ENCODE measurements around the gene GLP2R.

Gene GLP2R

DNA sequence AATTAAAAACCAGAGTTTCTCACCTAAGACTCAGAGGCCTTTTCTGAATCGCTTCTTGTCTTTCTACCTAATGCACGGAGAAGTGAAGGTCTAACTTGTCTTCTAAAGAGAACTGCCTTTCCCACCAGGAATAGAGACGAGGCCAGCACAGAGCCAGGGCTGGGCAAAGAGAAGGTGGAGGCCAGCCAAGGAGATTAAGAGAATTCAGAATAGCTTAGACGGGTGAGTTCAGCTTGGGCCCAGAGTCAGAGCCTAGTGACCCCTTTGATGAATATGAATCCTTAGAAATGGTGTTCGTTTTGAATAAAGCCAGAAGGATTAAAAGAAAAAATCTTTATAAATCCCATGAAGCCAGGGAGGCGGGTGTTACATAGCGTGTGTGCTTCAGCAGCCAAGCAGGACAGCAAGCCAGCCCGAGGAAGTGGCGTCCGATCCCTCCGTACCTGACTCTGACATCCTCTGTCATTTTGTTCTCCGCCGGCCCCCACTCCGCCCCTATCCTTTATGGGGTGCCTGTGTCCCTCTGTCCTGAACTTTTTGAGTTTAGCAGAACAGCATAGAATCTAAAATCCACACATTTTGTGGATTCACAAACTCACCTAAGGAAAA lies 11.3 kb upstream of the GLP2R start:
- DNase-seq (ENCODE audit: low spot score): no peak

DNA sequence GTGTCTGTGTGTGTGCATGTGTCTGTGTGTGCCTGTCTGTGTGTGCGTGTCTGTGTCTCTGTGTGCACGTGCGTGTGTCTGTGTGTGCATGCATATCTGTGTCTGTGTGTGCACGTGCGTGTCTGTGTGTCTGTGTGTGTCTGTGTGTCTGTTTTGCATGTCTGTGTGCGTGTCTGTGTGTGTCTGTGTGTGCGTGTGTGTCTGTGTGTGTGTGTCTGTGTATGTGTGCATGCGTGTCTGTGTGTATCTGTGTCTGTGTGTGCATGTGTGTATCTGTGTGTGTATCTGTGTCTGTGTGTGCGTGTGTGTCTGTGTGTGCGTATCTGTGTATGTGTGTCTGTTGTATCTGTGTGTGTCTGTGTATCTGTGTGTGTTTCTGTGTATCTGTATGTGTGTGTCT lies 9.3 kb upstream of the GLP2R start:
- no peak for DNase-seq (ENCODE audit: low spot score)

DNA sequence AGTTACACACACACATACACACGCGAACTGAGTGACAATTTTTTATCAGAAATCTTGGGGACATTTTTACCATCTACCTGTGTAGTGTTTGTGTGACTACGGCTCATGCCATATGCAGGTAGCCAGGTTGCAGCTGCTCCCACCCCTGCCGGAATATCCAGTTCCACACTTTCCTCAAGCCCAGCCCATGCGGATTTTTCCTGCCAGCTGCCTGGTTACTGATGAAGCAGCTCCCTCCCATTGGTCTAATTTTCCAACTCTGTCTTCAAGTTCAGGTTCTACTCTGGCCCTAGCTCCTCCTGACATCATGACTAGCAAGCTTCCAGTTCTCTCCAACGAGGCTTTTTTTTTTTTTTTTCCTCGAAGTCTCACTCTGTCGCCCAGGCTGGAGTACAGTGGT lies 8.6 kb upstream of the GLP2R start:
- DNase-seq (ENCODE audit: low spot score): no peak

DNA sequence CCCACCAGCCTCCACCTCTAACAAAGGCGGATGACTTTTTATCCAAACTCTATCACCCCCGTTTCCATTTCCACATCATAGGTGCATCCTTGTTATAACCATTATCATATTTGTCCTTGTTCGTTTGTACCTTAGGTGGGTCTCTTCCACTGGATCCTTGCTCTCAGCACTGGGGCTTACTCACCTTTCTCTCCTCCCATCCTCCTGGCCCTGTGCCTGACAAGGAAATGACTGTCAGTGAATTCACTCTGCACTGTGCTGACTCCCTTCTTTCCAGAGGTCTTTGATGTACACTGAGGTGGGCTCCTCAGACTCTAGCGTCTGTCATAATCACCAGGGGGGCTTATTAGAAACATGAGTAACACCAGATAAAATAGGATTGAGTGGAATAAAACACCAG lies 7.0 kb upstream of the GLP2R start:
- DNase-seq (ENCODE audit: low spot score): no peak

DNA sequence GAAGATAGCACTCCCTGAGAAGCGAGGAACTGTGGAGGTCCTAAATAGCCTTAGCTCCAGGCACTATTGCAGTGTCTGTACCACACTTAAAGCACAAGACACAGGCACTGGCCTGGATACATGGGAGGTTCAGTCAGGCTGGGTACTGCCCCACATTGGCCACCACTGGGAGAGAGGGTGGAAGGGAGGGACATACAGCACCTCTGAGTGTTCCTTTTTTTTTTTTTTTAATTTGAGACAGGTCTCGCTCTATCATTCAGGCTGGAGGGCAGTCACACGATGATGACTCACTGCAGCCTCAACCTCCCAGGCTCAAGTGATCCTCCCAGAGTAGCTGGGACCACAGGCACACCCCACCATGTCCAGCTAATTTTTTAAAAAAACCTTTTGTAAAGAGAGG lies 5.3 kb upstream of the GLP2R start:
- no peak for DNase-seq (ENCODE audit: low spot score)

DNA sequence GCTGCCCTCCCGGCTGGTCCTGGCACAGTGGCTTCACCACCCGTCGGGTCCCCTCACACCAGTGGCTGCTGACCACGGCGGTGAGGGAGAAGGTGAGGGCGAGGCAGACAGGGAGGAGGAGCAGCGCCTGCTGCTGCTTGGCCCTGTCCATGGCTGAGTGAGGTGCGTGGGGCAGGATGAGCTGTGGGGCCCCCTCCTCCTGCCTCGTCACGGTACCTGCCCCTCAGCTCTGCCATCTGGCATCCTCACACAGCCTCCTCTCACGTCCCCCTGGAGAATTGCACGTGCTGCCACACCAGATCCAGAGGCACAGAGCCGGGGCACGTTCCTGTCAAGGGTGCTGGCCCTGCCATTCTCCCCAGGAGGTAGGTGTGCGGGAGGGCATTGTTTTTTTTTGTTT lies 3.8 kb upstream of the GLP2R start, which contains the start of gene GSG1L2:
GSG1L2 (minus strand) TSS at position 159 of the 400 bp plus-strand sequence; CDS start at position 151, 8 bp downstream.
- no peak for DNase-seq (ENCODE audit: low spot score)

DNA sequence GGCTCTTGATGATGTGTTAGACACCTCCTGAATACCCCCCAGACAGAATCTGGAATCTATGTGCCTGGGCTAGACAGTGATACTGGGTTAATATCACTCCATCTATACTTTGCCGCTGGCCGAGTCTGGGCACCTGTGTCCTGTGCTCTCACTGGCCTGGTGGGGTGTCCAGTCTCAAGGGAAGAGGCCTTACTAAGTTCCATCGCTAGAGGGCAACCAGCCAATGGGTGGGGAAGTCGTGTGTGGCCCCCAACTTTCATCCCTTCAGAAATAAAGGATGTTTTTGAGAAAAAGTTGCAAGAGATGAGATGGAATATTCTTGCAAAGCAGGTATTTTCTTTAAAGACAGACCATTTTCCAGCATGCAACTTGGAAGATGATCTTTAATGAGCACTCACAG lies 1.6 kb upstream of the GLP2R start:
- DNase-seq (ENCODE audit: low spot score): no peak

DNA sequence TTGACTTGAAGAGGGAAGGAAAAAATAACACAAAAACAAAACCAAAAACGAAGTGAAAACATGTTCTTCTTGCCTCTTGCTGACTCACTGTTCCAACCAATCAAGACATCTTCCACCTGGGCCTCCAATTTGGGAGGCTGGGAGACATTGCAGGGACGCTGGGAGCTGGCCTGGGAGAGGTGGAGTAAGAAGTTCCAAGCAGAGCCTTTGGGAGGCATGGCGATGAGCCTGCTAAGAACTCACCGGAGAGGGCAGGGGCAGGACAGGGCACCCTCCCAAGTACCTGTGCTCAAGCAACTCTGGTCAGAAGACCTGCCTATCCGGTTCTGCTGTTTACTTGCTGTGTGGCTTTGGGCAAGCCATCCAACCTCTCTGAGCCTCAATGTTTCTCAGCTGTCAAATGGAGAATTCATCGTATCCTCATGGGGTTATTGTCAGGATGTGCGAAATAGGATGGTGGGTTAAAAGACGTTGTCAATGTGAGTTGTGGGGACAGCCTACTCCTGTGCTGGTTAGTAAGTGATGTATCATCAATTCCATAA lies 856 bp upstream of the GLP2R start:
- DNase-seq (ENCODE audit: low spot score): no peak

DNA sequence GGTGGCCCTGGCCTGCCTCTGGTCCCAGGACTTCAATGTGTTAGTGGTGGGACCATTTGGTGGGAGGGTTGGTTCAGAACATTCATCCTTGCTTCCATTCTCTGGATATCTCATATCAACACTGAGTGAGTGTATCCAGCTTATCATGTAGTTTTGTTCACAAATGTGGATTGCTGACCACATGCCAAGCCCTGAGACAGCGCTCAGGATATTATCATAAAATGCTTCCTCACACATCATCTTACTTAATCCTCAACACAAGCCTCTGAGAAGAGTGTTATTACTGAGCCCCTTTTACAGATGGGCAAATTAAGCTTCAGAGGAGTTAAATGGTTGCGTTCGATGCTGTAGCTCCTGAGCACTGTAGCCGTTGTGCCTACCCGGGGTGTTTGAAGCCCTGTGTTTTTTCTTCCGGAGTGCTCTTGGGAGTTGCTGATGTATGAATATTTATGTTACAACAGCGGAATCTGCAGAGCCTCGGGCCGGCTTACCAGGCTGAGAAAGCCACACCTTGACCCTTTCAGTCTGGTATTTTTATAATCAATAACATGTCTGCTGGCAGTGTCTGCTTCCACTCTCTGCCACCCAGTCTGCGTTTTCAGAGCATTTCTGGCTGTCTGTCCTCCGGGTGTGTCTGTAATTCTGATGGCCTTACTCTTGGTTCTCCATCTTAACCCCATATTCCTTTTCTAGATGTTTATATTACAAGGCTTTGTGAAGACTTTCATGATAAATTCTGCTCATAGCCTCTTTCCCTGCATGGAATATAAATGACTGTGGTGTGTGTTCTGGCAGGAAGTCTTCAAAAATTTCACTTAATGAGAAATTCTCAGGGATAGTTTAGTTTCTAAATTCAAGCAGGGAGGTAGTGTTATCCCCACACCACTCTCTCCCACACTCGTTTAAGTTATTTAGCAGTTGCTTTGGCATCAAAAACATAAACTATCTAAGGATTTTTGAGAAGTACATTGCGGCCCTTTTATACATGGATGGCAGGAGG lies 2.9 kb downstream of the GLP2R start:
- no peak for DNase-seq (ENCODE audit: low spot score)

DNA sequence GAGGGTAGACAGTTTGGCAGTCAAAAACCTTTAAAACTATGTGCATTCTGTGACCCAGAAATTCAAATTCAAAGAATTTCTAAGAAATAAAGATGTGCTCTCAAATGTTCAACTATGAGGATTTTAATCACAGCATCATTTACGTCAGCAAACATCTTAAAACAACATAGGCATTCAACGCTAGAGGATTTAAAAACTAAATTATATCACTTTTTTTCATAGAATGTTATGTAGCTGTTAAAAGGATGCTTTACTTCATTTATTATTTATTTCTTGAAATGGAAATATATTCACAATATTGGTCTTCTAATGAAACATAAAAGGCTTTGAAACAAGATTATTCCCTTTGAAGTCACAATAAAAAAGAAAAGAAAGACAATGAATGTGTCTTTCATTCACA lies 3.6 kb downstream of the GLP2R start:
- no peak for DNase-seq (ENCODE audit: low spot score)

DNA sequence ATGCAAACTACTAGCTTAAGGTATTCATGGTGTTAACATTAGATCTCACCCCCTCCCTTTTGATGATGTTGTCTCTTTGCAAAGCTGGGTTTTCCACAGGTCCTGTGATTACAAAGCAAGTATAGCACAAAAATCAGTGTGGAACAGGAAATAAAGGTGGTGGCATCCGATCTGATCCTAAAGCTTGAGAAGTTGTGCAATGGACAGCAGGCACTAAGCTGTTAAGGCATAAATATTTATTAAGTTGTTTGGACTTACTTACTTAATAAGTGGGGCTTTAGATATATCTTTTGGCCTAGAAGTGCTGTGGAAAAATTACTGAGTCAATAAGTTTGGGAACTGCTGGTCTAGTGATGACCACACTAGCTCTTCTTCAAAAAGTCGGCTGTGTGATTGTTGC lies 5.0 kb downstream of the GLP2R start:
- DNase-seq (ENCODE audit: low spot score): no peak

DNA sequence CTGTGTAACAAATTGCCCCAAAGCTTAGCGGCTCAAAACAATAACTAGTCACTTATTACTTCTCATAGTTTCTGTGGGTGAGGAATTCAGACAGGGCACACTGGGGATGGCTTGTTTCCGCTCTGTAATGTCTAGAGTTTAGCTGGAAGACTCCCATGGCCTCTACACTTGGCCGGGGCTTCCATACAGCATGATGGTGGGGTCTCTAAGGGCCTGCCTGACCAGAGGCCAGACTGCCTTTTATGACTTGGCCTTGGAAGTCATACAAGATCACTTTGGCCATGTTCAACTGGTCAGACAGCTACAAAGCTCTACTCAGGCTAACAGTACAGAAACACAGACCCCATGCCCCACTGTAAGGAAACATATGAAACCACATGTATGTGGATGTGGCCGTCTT lies 8.2 kb downstream of the GLP2R start:
- no peak for DNase-seq (ENCODE audit: low spot score)

DNA sequence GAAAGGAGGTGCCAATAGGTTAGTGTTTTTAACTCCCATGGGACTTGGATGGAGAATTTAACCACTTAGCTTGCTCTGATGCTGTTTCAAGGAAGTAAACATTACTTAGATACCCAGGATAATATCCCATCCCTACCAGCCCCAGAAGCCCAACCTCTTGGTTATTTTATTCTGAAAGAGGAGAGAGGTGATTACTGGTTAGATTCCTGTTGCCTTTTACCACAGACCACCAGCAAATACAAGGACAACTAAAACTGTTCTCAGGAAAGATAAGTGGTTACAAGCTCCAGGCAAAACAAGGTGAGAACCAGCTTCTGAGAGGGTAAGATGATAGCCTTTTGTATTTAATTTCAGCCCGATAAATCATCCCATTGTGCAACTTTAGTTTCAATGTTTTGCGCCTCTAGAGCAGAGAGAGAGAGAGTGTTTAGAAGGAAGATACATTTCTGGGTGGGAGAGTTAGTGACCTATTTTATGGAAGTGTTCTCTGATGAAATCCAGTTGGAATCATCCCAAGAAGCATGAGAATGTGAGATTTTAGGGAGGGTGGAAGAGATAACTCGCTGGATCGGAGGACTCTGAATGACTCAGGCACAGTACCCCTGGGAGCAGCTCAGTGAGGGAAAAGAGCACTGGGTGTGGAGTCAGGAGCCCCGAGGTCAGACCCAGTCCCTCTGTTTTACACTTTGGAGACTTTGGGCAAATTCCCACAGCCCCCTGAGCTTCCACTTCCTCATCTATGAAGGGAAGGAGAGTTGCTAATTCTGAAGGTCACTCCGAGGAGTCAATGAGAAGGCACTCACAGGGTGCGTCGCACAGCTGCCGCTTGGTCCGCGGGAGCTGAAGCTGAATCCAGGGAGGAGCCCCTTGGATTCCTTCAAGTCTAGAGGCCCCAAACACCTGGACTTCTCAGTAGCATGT lies 12.1 kb downstream of the GLP2R start:
- no peak for DNase-seq (ENCODE audit: low spot score)

DNA sequence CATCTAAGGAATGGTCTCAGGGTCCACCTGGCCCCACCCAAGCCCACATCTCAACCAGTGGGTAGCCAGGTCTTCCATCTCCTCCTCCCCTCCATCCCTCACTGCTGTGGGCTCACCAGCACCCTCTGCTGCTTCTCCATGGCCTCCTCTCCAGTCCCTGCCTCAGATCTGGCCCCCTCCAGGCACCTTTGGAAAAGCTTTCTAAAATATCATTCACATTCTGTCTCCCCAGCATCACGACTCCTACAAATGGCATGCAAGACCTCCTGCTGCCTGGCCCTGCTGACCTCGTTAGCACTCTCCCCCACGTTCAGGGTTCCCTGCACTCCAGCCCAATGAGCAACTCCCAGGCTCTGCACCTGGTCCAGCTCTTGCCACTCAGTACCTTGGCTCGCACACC lies 13.7 kb downstream of the GLP2R start:
- no peak for DNase-seq (ENCODE audit: low spot score)

DNA sequence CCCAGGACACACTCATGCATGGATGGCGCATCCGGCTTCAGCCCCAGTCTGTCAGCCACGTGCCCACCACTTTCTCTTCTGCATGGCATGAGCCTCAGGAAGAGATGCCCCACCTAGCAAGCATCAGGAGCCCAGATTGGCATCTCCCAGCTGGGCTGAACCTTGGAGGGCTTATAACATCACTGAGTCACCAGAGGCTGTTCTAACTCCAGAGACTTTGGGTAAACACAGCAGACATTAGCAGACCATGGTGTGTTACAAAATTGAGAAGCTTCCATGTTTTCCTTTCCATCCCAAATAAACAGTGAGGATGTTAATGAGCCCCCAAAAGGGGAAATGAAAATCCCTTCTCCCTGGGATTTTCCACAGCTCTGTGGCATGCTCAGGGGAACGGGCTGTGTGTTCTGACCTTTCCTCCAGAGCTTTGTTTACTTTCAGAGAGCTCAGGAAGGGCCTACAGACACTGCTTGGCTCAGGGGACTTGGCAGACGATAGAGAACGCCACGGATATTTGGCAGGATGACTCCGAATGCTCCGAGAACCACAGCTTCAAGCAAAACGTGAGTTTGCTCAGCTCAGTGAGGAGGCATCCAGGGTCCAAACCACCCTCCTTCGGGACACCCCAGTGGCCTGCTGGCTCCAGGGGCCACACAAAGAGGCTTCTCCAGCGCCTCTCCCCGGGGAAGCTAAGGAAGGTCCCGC lies 16.5 kb downstream of the GLP2R start:
- DNase-seq (ENCODE audit: low spot score): no peak

DNA sequence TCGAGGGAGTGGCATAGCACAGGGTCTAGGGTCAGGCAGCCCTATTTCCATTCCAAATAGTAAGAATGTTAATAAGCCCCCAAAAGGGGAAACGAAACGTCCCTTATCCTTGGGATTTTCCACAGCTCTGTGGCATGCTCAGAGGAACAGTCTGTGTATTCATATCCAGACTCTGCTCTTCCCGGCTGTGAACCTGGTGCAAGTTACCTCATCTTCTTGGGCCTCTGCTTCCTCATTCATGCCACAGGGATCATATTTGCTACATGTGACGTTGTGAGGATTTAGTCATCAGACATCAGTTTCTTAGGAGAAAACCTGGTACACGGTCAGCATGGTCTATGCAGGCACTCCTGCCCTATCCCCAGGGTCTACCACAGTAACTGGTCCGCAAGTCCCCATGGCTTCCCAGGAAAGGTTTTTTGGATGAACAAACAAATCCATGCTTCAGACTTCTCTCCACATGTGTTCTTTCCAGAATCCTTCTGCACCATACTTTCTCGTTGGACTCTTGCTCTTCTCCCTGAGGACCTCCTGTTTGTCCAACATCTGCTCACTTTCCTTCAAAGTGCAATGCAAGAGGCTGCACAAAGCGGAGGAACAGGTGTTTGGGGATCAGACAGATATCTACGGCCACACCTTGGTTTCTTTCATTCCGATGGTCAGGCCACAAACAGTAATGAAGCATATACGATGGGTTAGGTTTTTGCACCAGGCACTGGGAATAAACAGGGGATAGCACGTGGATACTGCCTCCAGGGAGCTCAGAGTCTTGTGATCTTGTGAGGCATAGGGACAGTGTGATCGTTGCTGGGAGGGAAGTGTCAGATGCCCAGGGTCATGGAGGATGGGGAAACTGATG lies 17.7 kb downstream of the GLP2R start:
- DNase-seq (ENCODE audit: low spot score): no peak

DNA sequence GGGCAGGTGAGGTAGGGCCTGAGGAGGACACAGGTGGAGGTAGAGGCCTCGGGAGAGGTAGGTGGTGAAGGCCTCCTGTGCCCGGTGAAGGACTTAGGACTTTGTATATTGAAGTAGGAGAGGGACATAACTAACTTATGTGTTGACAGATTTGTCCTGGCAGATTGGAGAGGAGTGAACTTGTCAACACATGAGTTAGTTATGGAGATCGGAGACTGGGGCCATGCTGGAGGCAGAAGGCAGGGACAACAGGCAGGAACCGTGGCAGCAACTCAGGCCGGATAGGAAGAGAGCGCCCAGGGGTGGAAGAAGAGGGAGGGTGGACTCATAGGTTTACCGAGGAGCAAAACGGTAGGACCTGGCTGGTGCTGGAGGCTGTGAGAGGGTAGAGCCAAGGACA lies 18.4 kb downstream of the GLP2R start:
- DNase-seq (ENCODE audit: low spot score): no peak

DNA sequence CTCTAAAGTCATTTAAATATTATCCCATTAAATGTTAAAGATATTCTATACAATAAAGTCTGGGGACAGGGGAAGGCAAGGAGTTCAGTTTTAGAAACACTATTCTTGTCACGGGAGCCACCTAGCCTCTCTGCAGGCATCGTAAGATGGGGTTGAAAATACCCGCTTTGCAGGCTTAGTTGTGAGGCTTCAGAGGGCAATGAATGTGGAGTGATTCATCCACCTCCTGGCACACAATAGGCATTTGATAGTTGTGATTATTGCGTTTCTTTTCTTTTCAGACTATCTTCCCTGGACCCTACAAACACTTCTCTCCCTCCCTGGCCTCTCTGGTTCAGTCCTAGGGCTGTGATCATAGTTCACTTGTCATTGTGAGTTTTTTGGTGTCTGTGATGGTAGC lies 19.6 kb downstream of the GLP2R start:
- no peak for DNase-seq (ENCODE audit: low spot score)

DNA sequence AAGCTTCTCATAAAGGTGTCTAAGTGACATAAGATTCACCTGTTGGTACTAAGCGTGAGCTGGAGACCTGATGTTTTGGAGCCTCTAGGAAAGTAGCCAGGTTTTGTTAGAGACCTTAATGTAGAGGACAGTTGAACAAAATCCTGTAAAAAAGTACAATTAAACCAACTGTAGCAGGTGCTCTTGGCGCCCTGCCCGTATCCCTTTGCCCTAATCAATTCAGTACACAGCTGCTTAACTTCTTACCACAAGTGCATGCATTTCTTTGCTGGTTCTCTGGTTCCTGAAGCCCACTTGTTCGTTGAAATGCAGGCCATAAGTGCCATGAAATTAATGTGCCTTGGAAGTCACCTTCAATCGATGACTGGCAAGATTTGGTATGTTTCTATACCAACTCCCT lies 24.4 kb downstream of the GLP2R start:
- DNase-seq (ENCODE audit: low spot score): no peak

DNA sequence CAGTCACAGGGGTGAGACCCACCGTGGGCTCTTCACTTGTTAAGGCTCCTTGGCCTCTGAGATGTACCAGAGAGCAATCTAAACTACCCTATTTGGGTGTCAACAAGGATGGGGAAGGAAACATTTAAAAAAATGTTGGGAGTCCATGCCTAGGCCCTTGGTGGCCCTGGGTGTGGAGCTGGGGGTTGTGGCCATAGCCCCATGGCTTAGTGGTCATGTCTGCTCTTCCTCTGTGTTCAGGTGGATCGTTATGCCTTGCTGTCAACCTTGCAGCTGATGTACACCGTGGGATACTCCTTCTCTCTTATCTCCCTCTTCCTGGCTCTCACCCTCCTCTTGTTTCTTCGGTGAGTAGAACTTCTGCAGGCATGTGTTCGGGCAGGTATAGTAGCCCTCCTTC lies 28.5 kb downstream of the GLP2R start:
- DNase-seq (ENCODE audit: low spot score): no peak

DNA sequence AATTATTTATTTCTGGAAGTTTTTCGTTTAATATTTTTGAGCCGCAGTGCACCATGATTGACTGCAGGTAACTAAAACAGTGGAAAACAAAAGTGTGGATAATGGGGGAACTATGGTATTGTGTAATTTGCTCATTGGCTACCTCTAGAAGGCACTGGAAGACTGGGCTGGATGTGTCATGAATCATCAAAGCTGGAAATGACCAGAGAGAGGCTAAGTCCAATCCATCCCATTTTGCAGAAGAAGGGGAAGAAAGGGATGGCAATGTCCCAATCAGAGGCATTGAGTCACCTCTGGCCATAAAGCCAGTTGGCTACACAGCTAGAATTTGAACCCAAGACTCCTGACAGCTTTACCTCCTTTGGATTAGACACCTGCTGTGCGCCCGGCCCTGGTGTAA lies 29.3 kb downstream of the GLP2R start:
- DNase-seq (ENCODE audit: low spot score): no peak
